DND-41 (cell line): Measurements from ENCODE around the gene SERTM1.

Experiments used
- ATAC-seq: fragments of 200-7000 bp; cut with Tn5 transposase; 3 replicates; pipeline ENCODE4 v1.9.1; 2021; ENCODE audit warnings: low read depth; ENCODE audit not compliant: insufficient read depth
- DNase-seq: peaks from one replicate; pipeline ENCODE4 v3.0.0-alpha.2; 2020
- H2AFZ ChIP-seq: 2 replicates; pipeline ENCODE4 v1.6.0; 2012; ENCODE audit warnings: low read depth, low read length
- H3K27ac ChIP-seq: 2 replicates; pipeline ENCODE4 v1.5.1; 2012; ENCODE audit warnings: low read length, inconsistent platforms
- H3K27me3 ChIP-seq: fragments of 200-600 bp; sonication (generic); 2 replicates; pipeline ENCODE4 v1.6.0; 2012; ENCODE audit warnings: low read length, mild to moderate bottlenecking, inconsistent platforms; ENCODE audit not compliant: insufficient read depth, poor library complexity
- H3K36me3 ChIP-seq: 2 replicates; pipeline ENCODE4 v1.5.1; 2012; ENCODE audit warnings: low read length, inconsistent platforms; ENCODE audit not compliant: insufficient read depth
- H3K4me1 ChIP-seq: 2 replicates; pipeline ENCODE4 v1.5.1; 2012; ENCODE audit warnings: mild to moderate bottlenecking, low read length; ENCODE audit not compliant: insufficient read depth
- H3K4me2 ChIP-seq: 2 replicates; pipeline ENCODE4 v1.6.0; 2012; ENCODE audit warnings: mild to moderate bottlenecking, moderate library complexity, low read length, inconsistent platforms; ENCODE audit not compliant: insufficient read depth
- H3K4me3 ChIP-seq, 2 experiments: fragments of 200-600 bp in 1 of 2; shearing (Covaris generic) in 1 of 2; 2 replicates each; pipeline ENCODE4 v1.5.1; 2012 to 2016; ENCODE audit warnings: inconsistent platforms in 2 of 2, low read length in 2 of 2, mild to moderate bottlenecking in 2 of 2, low read depth in 1 of 2, moderate library complexity in 1 of 2
- H3K79me2 ChIP-seq: 2 replicates; pipeline ENCODE4 v1.6.0; 2012; ENCODE audit warnings: low read length, inconsistent platforms; ENCODE audit not compliant: insufficient read depth
- H3K9ac ChIP-seq: 2 replicates; pipeline ENCODE4 v1.6.0; 2012; ENCODE audit warnings: low read depth, mild to moderate bottlenecking, inconsistent platforms, low read length, moderate library complexity
- H3K9me3 ChIP-seq: 2 replicates; pipeline ENCODE4 v1.5.1; 2012; ENCODE audit warnings: low read length, moderate library complexity, mild to moderate bottlenecking, inconsistent platforms; ENCODE audit not compliant: insufficient read depth, severe bottlenecking
- H4K20me1 ChIP-seq: 2 replicates; pipeline ENCODE4 v1.6.0; 2012; ENCODE audit warnings: low read length; ENCODE audit not compliant: insufficient read depth
- EZH2 ChIP-seq: IDR thresholded peaks from 3 replicates; pipeline ENCODE4 v1.6.1; 2012; ENCODE audit warnings: borderline replicate concordance, low read depth, mild to moderate bottlenecking, moderate library complexity, low read length, inconsistent platforms; ENCODE audit not compliant: severe bottlenecking
- TF ChIP-seq, protein P1 (sequence below): IDR thresholded peaks from 2 replicates; pipeline ENCODE4 v1.5.1; 2012; ENCODE audit warnings: borderline replicate concordance, low read length, moderate library complexity, mild to moderate bottlenecking; ENCODE audit not compliant: poor library complexity, severe bottlenecking; ENCODE audit errors: extremely low read depth

SERTM1 gene

DNA sequence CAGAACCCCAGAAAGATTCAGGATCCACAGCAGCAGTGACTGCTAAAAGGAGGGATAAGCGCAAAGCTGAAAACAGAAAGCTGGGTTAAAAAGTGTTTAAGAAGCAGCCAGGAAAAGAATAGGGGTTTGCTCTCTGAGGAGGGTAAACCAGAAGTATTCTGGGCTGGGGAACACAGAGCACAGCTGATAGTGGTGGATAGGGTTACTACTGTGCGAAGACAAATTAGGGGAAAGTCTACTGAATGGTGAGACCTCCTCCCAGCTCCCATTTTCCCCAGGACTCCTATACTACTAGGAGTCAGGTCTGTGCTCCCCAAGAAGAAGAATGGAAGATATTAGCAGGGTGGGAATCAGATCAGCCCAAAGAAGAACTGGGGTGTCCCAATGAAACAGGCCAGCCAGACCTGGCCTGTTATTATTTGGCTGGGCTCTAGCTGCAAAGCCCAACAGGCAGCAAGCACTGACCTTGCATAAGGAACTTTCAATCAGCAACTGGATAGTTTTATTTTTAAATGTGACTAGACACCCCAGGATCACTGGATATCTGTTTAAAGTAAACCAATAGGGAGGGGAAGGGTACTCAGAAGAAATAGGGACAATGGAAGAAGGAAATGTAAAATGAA is 43.5 kb upstream of the SERTM1 start:
- Histone ChIP-seq H3K9ac (no peak overlapping the region), H3K4me1 (no peaks in the 10 kb centered on the region), H3K4me2 (no peak overlapping the region), H2AFZ (no peak overlapping the region), H4K20me1 (no peaks in the 10 kb centered on the region), H3K9me3 (no peaks in the 10 kb centered on the region), H3K79me2 (no peaks in the 10 kb centered on the region), H3K4me3 (no peak overlapping the region), H3K27ac (no peak overlapping the region), H3K36me3 (no peaks in the 10 kb centered on the region), H3K27me3 (no peaks in the 10 kb centered on the region)
- TF ChIP-seq, protein P1, sequence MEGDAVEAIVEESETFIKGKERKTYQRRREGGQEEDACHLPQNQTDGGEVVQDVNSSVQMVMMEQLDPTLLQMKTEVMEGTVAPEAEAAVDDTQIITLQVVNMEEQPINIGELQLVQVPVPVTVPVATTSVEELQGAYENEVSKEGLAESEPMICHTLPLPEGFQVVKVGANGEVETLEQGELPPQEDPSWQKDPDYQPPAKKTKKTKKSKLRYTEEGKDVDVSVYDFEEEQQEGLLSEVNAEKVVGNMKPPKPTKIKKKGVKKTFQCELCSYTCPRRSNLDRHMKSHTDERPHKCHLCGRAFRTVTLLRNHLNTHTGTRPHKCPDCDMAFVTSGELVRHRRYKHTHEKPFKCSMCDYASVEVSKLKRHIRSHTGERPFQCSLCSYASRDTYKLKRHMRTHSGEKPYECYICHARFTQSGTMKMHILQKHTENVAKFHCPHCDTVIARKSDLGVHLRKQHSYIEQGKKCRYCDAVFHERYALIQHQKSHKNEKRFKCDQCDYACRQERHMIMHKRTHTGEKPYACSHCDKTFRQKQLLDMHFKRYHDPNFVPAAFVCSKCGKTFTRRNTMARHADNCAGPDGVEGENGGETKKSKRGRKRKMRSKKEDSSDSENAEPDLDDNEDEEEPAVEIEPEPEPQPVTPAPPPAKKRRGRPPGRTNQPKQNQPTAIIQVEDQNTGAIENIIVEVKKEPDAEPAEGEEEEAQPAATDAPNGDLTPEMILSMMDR = no peak
- TF ChIP-seq EZH2 = no peak
- DNase-seq (no peak), ATAC-seq (no peak)

DNA sequence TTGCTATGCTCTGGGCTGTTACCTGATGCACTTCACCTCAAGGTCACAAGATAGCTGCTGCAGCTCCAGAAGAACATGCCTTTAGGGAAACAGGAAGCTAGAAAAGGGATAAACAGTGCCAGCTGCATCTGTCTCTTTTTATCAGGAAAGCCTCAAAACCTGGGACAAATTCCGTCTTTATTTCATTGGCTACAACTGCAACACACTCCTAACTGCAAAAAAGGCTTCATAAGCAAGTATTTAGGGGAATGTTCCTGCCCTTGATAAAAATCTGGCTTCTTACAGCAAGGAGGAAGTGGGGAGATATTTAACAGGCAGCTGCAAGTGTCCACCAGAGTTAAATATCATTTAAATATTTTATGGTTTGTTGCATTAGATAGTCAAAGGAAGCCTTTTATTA is 34.2 kb upstream of the SERTM1 start:
- H3K4me1 ChIP-seq = no peaks in the 10 kb centered on the region
- no peak overlapping the region for H3K4me3 ChIP-seq
- H3K27me3 ChIP-seq = no peaks in the 10 kb centered on the region
- no peaks in the 10 kb centered on the region for H4K20me1 ChIP-seq
- no peak overlapping the region for H3K4me2 ChIP-seq
- H2AFZ ChIP-seq = no peak overlapping the region
- TF ChIP-seq, protein P1 = no peak
- no peak for TF ChIP-seq EZH2
- no peak overlapping the region for H3K9ac ChIP-seq
- no peak overlapping the region for H3K27ac ChIP-seq
- no peaks in the 10 kb centered on the region for H3K79me2 ChIP-seq
- ATAC-seq (no peak), DNase-seq (no peak)
- no peaks in the 10 kb centered on the region for H3K9me3 ChIP-seq
- H3K36me3 ChIP-seq = no peaks in the 10 kb centered on the region

DNA sequence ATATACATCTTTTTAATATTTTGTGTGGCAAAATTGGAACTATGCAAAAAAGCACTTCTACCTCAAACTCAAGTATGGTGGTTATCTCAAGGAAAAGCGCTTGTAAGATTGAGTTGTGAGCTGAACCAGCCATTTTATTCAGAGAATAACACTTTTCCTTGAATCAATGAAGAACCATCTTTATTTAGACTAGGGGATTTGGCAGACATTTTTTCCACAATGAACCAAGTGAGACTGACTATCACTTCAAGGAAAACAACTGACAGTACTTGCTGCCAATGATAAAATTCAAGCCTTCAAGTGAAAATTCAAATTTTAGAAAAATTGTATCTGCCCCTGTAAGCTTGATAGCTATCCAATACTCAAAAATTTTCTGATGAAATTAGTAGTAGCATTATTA is 23.2 kb upstream of the SERTM1 start:
- ATAC-seq = no peak
- TF ChIP-seq, protein P1 = no peak
- no peak for TF ChIP-seq EZH2

More for the DNA sequence above, 23.2 kb upstream of the SERTM1 start:
- Histone ChIP-seq H3K27ac (no peak overlapping the region), H4K20me1 (no peaks in the 10 kb centered on the region), H3K9me3 (no peaks in the 10 kb centered on the region), H3K27me3 (no peaks in the 10 kb centered on the region), H3K9ac (no peak overlapping the region), H3K79me2 (no peaks in the 10 kb centered on the region), H3K4me3 (no peak overlapping the region), H3K36me3 (no peaks in the 10 kb centered on the region), H2AFZ (no peak overlapping the region), H3K4me1 (no peaks in the 10 kb centered on the region), H3K4me2 (no peak overlapping the region)
- no peak for DNase-seq
